Transverse colon (tissue), 4 donors: Measurements from ENCODE around the gene CCL21.

Experiments used
- EP300 ChIP-seq: sonication (generic); formaldehyde crosslinking; IDR thresholded peaks from one replicate; pipeline ENCODE4 v1.6.1; 2017; ENCODE audit warnings: antibody characterized with exemption, low read depth
- POLR2A ChIP-seq: fragments of 450-650 bp; IDR thresholded peaks from one replicate; pipeline ENCODE4 v1.6.1; 2016; ENCODE audit warnings: antibody characterized with exemption, mild to moderate bottlenecking, moderate library complexity
- POLR2AphosphoS5 ChIP-seq, 3 donors: sonication (generic); formaldehyde crosslinking; IDR thresholded peaks; one replicate each; pipeline ENCODE4 v1.6.1; 2016; ENCODE audit warnings: antibody characterized with exemption in 3 of 3
- TF ChIP-seq, protein P1 (sequence below), 5 experiments: fragments of 200-600 bp in 3 of 5; fragments of 450-650 bp in 2 of 5; sonication (generic) in 3 of 5; IDR thresholded peaks; 1 replicate in 2 of 5; 2 replicates in 3 of 5; pipeline ENCODE4 v1.5.1; 2016 to 2017; ENCODE audit warnings: antibody characterized with exemption in 5 of 5, inconsistent platforms in 3 of 5, mild to moderate bottlenecking in 2 of 5, moderate library complexity in 1 of 5

GRCh38 chr9:34712140-34712539 is 2.2 kb upstream of the CCL21 start:
- TF ChIP-seq, protein P1, sequence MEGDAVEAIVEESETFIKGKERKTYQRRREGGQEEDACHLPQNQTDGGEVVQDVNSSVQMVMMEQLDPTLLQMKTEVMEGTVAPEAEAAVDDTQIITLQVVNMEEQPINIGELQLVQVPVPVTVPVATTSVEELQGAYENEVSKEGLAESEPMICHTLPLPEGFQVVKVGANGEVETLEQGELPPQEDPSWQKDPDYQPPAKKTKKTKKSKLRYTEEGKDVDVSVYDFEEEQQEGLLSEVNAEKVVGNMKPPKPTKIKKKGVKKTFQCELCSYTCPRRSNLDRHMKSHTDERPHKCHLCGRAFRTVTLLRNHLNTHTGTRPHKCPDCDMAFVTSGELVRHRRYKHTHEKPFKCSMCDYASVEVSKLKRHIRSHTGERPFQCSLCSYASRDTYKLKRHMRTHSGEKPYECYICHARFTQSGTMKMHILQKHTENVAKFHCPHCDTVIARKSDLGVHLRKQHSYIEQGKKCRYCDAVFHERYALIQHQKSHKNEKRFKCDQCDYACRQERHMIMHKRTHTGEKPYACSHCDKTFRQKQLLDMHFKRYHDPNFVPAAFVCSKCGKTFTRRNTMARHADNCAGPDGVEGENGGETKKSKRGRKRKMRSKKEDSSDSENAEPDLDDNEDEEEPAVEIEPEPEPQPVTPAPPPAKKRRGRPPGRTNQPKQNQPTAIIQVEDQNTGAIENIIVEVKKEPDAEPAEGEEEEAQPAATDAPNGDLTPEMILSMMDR (IDR thresholded peaks at IDR 0.05), result no peak
- no peak for TF ChIP-seq POLR2A
- TF ChIP-seq POLR2AphosphoS5 (IDR thresholded peaks at IDR 0.05), result no peak
- no peak for TF ChIP-seq EP300
